Activated CD8-positive, alpha-beta T cell treated with anti-CD3 and anti-CD28 coated beads, Interleukin-2, amount 10 ng/mL, durations not matched to agents 7 days and 5 days (primary cell): ENCODE results near the gene TGFA. TPM values are rescaled to one million over a fixed set of nuclear protein-coding genes. Genes with fewer than 3 reads are reported as not detected.

Experiments used
- ATAC-seq: fragments of 150-1000 bp; cut with Tn5 transposase; one replicate; pipeline ENCODE4 v1.10.0; 2021; ENCODE audit warnings: moderate library complexity
- CTCF ChIA-PET: fragments of 350-600 bp; sonication (Branson Sonifier 250); formaldehyde crosslinking; loops from one replicate; lab custom pipeline; 2021; ENCODE audit warnings: antibody characterized with exemption; lab: Charles Lee
- POLR2A ChIA-PET: fragments of 350-600 bp; sonication (Branson Sonifier 250); formaldehyde crosslinking; loops from one replicate; lab custom pipeline; 2021; ENCODE audit warnings: antibody characterized with exemption; lab: Charles Lee
- DNase-seq: peaks from one replicate; pipeline ENCODE4 v3.0.0-alpha.2; 2020
- H3K27ac Mint-ChIP-seq: one replicate; pipeline ENCODE4 v1.8.0; 2021; ENCODE audit warnings: mild to moderate bottlenecking, mixed read lengths
- H3K27me3 Mint-ChIP-seq: one replicate; pipeline ENCODE4 v1.8.0; 2021; ENCODE audit warnings: low read depth, mixed read lengths
- H3K36me3 Mint-ChIP-seq: one replicate; pipeline ENCODE4 v1.8.0; 2021; ENCODE audit warnings: low read depth, mixed read lengths
- H3K4me1 Mint-ChIP-seq: one replicate; pipeline ENCODE4 v1.8.0; 2021; ENCODE audit warnings: low read depth, mixed read lengths
- H3K4me3 Mint-ChIP-seq: one replicate; pipeline ENCODE4 v1.8.0; 2021; ENCODE audit warnings: mild to moderate bottlenecking, mixed read lengths
- H3K9me3 Mint-ChIP-seq: one replicate; pipeline ENCODE4 v1.8.0; 2022; ENCODE audit warnings: mixed read lengths; ENCODE audit not compliant: insufficient read depth
- total RNA-seq, 2 experiments: library from RNA; stranded (reverse); gene quantifications; one replicate each; pipeline ENCODE4 v1.2.3, GENCODE V29; 2021

The TGFA gene
- total RNA-seq, 2 experiments from 2014 or later = 0.13 TPM; not detected in 1

DNA sequence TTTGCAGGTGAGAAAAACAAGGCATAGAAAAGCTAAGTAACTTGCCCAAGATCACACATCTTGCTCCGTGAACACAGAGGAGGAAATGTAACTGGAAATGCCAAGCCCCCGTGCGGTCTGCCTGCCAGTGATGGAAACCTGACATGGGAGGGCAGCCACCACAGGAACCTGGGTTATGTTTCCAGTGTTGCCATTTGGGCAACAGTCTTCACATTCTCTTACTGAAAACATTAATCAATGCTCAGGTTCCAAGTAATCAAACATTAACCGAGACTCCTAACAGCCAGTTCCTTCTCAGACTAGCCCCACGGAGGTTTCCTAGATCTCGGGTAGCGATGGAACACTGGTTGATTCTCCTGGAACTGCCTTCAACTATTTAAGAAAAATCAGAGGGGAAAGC lies 2.5 kb downstream of the TGFA start:
- ChIA-PET POLR2A (no interaction called here), CTCF (interaction anchor here (1.0 to 2.0 kb wide), 3 partner anchors 9 to 247 kb away, joined by 3 to 6 read pairs (median 5); no protein-coding TSS in a partner anchor)
- no peak overlapping the region for H3K27ac Mint-ChIP-seq
- H3K36me3 Mint-ChIP-seq = no peaks in the 10 kb centered on the region
- no peaks in the 10 kb centered on the region for H3K9me3 Mint-ChIP-seq
- ATAC-seq = no peak
- peaks cover 35% of the 10 kb centered on the region for H3K27me3 Mint-ChIP-seq
- H3K4me3 Mint-ChIP-seq = no peak overlapping the region
- peaks cover 26% of the 10 kb centered on the region for H3K4me1 Mint-ChIP-seq
- DNase-seq = no peak

- peaks cover 25% of the 10 kb centered on the region for H3K4me1 Mint-ChIP-seq
- no peak overlapping the region for H3K4me3 Mint-ChIP-seq
- ATAC-seq = no peak
- no peak for DNase-seq
- peaks cover 38% of the 10 kb centered on the region for H3K27me3 Mint-ChIP-seq
- ChIA-PET POLR2A (no interaction called here), CTCF (no interaction called here)
- H3K9me3 Mint-ChIP-seq = no peaks in the 10 kb centered on the region
- H3K27ac Mint-ChIP-seq = no peak overlapping the region
- H3K36me3 Mint-ChIP-seq = no peaks in the 10 kb centered on the region
These were observed 3.7 kb downstream of the TGFA start for GRCh38 chr2:70549962-70550361.

DNA sequence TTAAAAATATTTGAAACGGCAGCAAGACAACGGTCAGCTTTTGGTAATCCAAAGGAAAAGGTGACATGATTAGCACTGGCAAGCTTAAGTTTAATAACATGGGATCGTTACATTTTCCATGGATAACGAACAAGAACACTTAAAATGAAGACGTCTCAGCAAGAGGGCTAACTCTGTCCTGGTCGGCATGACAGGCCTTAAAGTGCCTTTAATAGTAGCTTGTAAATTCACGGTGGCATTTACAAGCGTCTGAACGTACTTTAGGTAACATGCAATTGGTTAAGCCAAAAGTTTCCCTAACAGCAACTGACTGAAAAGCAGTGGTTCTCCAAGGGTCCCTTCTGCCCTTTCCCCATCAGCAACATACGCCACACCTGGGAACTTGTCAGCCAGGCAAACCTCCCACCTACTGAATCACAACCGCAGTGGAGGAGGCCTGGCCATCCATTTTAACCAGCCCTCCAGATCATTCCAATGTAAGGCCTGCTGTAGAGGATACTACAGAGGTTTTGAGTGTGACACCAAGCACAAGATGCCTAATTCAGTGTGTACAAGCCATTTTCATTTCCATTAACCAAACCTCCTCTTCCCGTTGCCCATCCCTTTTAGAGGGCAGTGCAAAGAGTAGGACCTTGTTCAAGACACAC lies 4.4 kb downstream of the TGFA start:
- ATAC-seq = no peak
- no peak for DNase-seq
- POLR2A ChIA-PET = interaction anchor here (0.6 kb wide), 1 partner anchor 173 kb away, joined by 3 read pairs; no protein-coding TSS in a partner anchor
- CTCF ChIA-PET = interaction anchor here (0.9 to 1.4 kb wide), 2 partner anchors 69 to 96 kb away, joined by 3 to 5 read pairs; no protein-coding TSS in a partner anchor
- Mint-ChIP-seq H3K9me3 (no peaks in the 10 kb centered on the region), H3K4me3 (no peak overlapping the region), H3K27ac (no peak overlapping the region), H3K36me3 (no peaks in the 10 kb centered on the region), H3K4me1 (peaks cover 18% of the 10 kb centered on the region), H3K27me3 (peaks cover 36% of the 10 kb centered on the region)

DNA sequence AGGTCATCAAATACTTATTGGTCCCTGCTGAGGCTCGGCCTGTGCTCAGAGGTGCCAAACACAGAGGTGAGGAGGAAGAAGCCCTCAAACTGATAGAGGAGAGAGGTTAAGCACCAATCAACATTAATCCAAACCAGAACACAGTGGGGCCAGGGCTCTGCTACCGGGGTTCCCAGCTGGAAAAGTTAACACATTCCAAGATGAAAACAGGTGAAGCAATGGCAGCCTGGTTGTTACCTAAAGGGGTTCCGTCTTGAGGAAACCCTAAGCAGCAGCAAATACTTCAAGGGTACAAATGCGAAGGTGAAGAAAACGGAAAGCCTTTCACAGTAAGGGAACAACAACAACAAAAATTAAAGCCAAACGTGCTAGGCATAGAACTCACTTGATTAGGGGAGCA lies 5.4 kb downstream of the TGFA start:
- Mint-ChIP-seq H3K27me3 (peaks cover 33% of the 10 kb centered on the region), H3K4me1 (peaks cover 14% of the 10 kb centered on the region)

DNA sequence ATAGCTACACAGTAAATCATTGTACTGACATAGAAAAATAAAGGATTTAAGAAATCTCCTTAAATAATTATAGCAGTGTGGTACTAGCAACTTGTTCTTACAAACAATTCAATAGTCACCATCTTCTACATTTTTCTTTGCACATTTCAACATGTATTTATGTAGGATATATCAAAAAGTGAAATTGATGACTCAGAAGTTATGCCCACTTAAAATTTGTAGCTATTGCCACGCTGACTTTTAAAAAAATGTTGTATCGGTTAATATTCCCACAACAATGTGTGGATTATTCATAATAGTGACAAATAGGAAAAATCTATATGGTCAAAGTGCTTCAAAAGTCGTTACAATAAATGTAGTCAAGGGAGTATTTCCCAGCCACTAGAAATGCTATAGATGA lies 6.7 kb downstream of the TGFA start:
- Mint-ChIP-seq H3K27ac (no peak overlapping the region), H3K4me1 (peaks cover 4% of the 10 kb centered on the region), H3K9me3 (no peaks in the 10 kb centered on the region), H3K4me3 (no peak overlapping the region), H3K27me3 (peaks cover 21% of the 10 kb centered on the region), H3K36me3 (no peaks in the 10 kb centered on the region)
- DNase-seq (no peak), ATAC-seq (no peak)
- POLR2A ChIA-PET = no interaction called here
- CTCF ChIA-PET = interaction anchor here (0.7 to 0.9 kb wide), 3 partner anchors 11 to 206 kb away, joined by 3 to 4 read pairs (median 4); no protein-coding TSS in a partner anchor

More for the DNA sequence above, 5.4 kb downstream of the TGFA start:
- no peak overlapping the region for H3K27ac Mint-ChIP-seq
- POLR2A ChIA-PET = no interaction called here
- H3K9me3 Mint-ChIP-seq = no peaks in the 10 kb centered on the region
- no peaks in the 10 kb centered on the region for H3K36me3 Mint-ChIP-seq
- no peak for DNase-seq
- no peak overlapping the region for H3K4me3 Mint-ChIP-seq
- CTCF ChIA-PET = interaction anchor here (0.9 to 1.4 kb wide), 2 partner anchors 69 to 97 kb away, joined by 3 to 5 read pairs; no protein-coding TSS in a partner anchor
- no peak for ATAC-seq

GRCh38 chr2:70546376-70546775 lies 7.2 kb downstream of the TGFA start:
- POLR2A ChIA-PET = no interaction called here
- CTCF ChIA-PET = interaction anchor here (0.7 to 0.9 kb wide), 3 partner anchors 12 to 206 kb away, joined by 3 to 4 read pairs (median 4); no protein-coding TSS in a partner anchor
- no peak overlapping the region for H3K27ac Mint-ChIP-seq
- H3K4me3 Mint-ChIP-seq = no peak overlapping the region
- H3K36me3 Mint-ChIP-seq = no peaks in the 10 kb centered on the region
- H3K27me3 Mint-ChIP-seq = peaks cover 19% of the 10 kb centered on the region
- ATAC-seq (no peak), DNase-seq (no peak)
- no peaks in the 10 kb centered on the region for H3K9me3 Mint-ChIP-seq
- H3K4me1 Mint-ChIP-seq = no peaks in the 10 kb centered on the region

DNA sequence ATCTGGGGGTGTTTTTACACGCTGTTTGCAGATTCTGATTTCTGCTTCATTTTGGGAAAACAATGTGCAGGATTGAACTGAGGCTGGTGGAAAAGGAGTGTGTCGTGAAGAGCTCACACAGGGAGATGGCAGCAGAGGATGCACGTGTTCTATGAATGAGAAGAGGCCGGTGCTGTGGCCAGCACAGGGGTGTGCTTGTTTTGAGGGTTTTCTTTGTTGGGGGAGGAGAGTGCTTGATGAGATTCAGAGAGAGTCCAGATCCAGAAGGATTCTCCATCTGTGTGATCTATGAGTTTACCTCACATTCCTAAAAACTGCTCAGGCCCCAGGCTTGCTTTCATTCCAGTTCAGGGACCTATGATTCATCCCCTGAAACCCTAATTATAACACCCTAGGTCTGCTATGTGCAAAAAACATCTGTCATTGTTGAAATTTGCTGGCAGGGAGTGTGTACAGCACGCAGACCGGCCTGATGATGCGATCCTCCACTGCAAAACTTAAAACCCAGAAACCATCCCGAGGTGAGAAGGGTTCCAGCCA lies 12.1 kb downstream of the TGFA start:
- no peaks in the 10 kb centered on the region for H3K4me1 Mint-ChIP-seq
- ChIA-PET POLR2A (no interaction called here), CTCF (interaction anchor here (1.1 kb wide), 1 partner anchor 10 kb away, joined by 3 read pairs; no protein-coding TSS in a partner anchor)
- H3K9me3 Mint-ChIP-seq = no peaks in the 10 kb centered on the region
- no peak overlapping the region for H3K27ac Mint-ChIP-seq
- H3K36me3 Mint-ChIP-seq = no peaks in the 10 kb centered on the region
- DNase-seq (no peak), ATAC-seq (no peak)
- no peak overlapping the region for H3K4me3 Mint-ChIP-seq
- peaks cover 19% of the 10 kb centered on the region for H3K27me3 Mint-ChIP-seq

GRCh38 chr2:70537840-70538239 lies 15.8 kb downstream of the TGFA start:
- CTCF ChIA-PET = interaction anchor here (1.0 to 1.1 kb wide), 3 partner anchors 15 to 427 kb away, joined by 3 to 5 read pairs (median 3); no protein-coding TSS in a partner anchor
- no peak overlapping the region for H3K27ac Mint-ChIP-seq
- no peaks in the 10 kb centered on the region for H3K4me1 Mint-ChIP-seq
- H3K9me3 Mint-ChIP-seq = no peaks in the 10 kb centered on the region
- peaks cover 21% of the 10 kb centered on the region for H3K27me3 Mint-ChIP-seq
- POLR2A ChIA-PET = interaction anchor here (0.7 kb wide), 1 partner anchor 244 kb away, joined by 4 read pairs; the partner anchor contains the start of gene SNRPG
- DNase-seq (no peak), ATAC-seq (no peak)
- H3K36me3 Mint-ChIP-seq = peaks cover 3% of the 10 kb centered on the region
- H3K4me3 Mint-ChIP-seq = no peak overlapping the region

DNA sequence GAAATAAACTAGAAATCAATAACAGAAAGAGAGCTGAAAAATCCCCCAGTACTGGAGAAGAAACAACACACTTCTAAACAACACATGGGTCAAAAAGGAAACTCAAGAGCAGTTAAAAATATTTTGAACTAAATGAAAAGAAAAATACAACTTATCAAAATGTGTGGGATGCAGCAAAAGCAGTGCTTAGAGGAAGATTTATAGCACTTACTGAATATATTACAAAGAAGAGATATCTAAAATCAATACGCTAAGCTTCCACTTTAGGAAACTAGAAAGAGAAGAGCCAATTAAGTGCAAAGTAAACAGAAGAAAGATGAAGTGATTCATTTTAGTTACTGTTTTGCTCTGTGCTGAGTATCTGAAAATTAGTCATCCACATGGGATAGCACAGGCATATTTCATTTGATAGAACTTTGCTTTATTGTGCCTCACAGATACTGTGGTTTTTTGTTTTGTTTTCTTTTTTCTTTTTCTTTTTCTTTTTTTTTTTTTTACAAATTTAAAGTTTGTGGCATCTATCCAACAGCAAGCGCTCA lies 17.0 kb downstream of the TGFA start:
- ChIA-PET CTCF (interaction anchor here (1.0 kb wide), 1 partner anchor 81 kb away, joined by 3 read pairs; no protein-coding TSS in a partner anchor), POLR2A (no interaction called here)
- DNase-seq (no peak), ATAC-seq (no peak)
- Mint-ChIP-seq H3K9me3 (no peaks in the 10 kb centered on the region), H3K36me3 (peaks cover 3% of the 10 kb centered on the region), H3K27me3 (peaks cover 21% of the 10 kb centered on the region), H3K4me1 (no peaks in the 10 kb centered on the region), H3K27ac (no peak overlapping the region), H3K4me3 (no peak overlapping the region)

DNA sequence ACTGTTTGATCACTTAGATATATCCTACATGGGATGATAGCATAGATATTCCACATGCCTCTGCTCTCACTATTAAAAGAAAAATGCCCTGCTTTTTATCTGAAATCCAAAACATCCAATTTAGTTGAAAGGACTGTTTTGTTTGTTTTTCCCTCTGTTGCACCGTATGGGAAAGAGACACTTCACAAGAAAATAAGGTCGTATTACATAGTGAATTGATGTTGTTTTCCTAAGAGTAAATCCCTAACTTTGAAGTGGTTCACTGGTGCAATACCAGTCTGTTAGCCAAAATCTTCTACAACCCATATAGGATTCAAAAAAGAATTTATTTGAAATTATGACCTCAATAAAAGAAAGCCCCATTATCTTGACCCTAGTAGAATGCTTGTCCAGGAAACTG lies 18.1 kb downstream of the TGFA start:
- H3K9me3 Mint-ChIP-seq = no peaks in the 10 kb centered on the region
- H3K4me3 Mint-ChIP-seq = no peak overlapping the region
- peaks cover 3% of the 10 kb centered on the region for H3K36me3 Mint-ChIP-seq
- H3K27ac Mint-ChIP-seq = no peak overlapping the region
- CTCF ChIA-PET = no interaction called here
- no peak for DNase-seq
- ATAC-seq = no peak
- peaks cover 18% of the 10 kb centered on the region for H3K27me3 Mint-ChIP-seq
- POLR2A ChIA-PET = no interaction called here
- H3K4me1 Mint-ChIP-seq = no peaks in the 10 kb centered on the region

- Mint-ChIP-seq H3K36me3 (peaks cover 3% of the 10 kb centered on the region), H3K27me3 (peaks cover 14% of the 10 kb centered on the region), H3K9me3 (no peaks in the 10 kb centered on the region), H3K4me1 (no peaks in the 10 kb centered on the region), H3K4me3 (no peak overlapping the region), H3K27ac (no peak overlapping the region)
- POLR2A ChIA-PET = no interaction called here
- ATAC-seq (no peak), DNase-seq (no peak)
- CTCF ChIA-PET = interaction anchor here (1.0 to 1.2 kb wide), 2 partner anchors 12 to 230 kb away, joined by 3 read pairs; no protein-coding TSS in a partner anchor
These were observed 19.3 kb downstream of the TGFA start for GRCh38 chr2:70534183-70534836.
